ENCODE measurements around the gene MED27.

The MED27 gene

DNA sequence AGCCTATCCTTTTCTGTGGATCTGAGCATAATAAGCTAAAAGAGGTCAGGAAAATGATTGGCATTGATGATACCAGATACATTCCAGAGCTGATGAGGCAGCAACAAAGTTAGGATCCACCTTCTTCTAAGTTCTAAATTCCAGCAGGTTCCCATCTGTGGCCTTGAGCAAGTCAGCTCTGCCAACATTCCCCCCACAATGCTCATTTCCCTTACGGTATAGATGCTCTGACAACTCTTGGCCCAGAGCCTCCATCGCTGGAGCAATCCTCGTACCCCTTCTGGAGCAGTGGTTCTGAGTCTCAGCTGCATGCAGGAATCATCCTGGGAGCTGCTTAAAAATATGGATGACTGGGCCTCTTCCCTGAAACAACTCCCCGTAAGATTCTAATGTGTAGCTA lies 78.1 kb downstream of the MED27 start:
- no peak overlapping the region for H3K4me3 ChIP-seq (replicated peaks; ENCODE audit: insufficient read depth, low read length)
- H3K27me3 ChIP-seq (ENCODE audit: insufficient read depth, poor library complexity, severe bottlenecking) = no peaks in the 10 kb centered on the region
- no peak overlapping the region for H3K27ac ChIP-seq (replicated peaks)
- DNase-seq (ENCODE audit: low read depth in 1 of 2, low spot score in 1 of 2) = no peak
- TF ChIP-seq, protein P1, sequence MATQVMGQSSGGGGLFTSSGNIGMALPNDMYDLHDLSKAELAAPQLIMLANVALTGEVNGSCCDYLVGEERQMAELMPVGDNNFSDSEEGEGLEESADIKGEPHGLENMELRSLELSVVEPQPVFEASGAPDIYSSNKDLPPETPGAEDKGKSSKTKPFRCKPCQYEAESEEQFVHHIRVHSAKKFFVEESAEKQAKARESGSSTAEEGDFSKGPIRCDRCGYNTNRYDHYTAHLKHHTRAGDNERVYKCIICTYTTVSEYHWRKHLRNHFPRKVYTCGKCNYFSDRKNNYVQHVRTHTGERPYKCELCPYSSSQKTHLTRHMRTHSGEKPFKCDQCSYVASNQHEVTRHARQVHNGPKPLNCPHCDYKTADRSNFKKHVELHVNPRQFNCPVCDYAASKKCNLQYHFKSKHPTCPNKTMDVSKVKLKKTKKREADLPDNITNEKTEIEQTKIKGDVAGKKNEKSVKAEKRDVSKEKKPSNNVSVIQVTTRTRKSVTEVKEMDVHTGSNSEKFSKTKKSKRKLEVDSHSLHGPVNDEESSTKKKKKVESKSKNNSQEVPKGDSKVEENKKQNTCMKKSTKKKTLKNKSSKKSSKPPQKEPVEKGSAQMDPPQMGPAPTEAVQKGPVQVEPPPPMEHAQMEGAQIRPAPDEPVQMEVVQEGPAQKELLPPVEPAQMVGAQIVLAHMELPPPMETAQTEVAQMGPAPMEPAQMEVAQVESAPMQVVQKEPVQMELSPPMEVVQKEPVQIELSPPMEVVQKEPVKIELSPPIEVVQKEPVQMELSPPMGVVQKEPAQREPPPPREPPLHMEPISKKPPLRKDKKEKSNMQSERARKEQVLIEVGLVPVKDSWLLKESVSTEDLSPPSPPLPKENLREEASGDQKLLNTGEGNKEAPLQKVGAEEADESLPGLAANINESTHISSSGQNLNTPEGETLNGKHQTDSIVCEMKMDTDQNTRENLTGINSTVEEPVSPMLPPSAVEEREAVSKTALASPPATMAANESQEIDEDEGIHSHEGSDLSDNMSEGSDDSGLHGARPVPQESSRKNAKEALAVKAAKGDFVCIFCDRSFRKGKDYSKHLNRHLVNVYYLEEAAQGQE (IDR thresholded peaks at IDR 0.05; ENCODE audit: insufficient replicate concordance, low read depth) = no peak
- TF ChIP-seq POLR2AphosphoS5 (IDR thresholded peaks at IDR 0.05; ENCODE audit: low read depth) (no peak), SPI1 (IDR thresholded peaks at IDR 0.05; ENCODE audit: borderline replicate concordance, low read depth) (no peak), GABPA (IDR thresholded peaks at IDR 0.05; ENCODE audit: low read depth) (no peak)
- TF ChIP-seq, protein P2, sequence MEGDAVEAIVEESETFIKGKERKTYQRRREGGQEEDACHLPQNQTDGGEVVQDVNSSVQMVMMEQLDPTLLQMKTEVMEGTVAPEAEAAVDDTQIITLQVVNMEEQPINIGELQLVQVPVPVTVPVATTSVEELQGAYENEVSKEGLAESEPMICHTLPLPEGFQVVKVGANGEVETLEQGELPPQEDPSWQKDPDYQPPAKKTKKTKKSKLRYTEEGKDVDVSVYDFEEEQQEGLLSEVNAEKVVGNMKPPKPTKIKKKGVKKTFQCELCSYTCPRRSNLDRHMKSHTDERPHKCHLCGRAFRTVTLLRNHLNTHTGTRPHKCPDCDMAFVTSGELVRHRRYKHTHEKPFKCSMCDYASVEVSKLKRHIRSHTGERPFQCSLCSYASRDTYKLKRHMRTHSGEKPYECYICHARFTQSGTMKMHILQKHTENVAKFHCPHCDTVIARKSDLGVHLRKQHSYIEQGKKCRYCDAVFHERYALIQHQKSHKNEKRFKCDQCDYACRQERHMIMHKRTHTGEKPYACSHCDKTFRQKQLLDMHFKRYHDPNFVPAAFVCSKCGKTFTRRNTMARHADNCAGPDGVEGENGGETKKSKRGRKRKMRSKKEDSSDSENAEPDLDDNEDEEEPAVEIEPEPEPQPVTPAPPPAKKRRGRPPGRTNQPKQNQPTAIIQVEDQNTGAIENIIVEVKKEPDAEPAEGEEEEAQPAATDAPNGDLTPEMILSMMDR (IDR thresholded peaks at IDR 0.05; ENCODE audit: insufficient read depth, low read length) = no peak

DNA sequence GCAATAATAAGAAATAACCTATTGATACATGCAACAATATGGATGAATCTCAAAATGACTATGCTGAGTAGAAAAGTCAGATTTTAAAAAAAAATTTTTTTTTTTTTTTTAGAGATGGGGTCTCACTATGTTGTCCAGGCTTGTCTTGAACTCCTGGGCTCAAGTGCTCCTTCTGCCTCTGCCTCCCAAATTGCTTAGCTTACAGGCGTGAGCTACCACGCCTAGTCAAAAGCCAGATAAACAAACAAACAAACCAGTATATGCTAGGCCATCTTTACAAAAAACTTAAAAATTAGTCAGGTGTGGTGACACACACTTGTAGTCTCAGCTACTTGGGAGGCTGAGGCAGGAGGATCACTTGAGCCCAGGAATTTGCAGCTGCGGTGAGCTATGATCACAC lies 79.0 kb downstream of the MED27 start:
- TF ChIP-seq, protein P2 (IDR thresholded peaks at IDR 0.05; ENCODE audit: insufficient read depth, low read length) = no peak
- TF ChIP-seq, protein P1 (IDR thresholded peaks at IDR 0.05; ENCODE audit: insufficient replicate concordance, low read depth) = no peak
- TF ChIP-seq GABPA (IDR thresholded peaks at IDR 0.05; ENCODE audit: low read depth) = no peak
- TF ChIP-seq SPI1 (IDR thresholded peaks at IDR 0.05; ENCODE audit: borderline replicate concordance, low read depth) = no peak
- TF ChIP-seq POLR2AphosphoS5 (IDR thresholded peaks at IDR 0.05; ENCODE audit: low read depth) = no peak
- DNase-seq (ENCODE audit: low read depth in 1 of 2, low spot score in 1 of 2) = no peak
- Histone ChIP-seq H3K27me3 (ENCODE audit: insufficient read depth, poor library complexity, severe bottlenecking) (no peaks in the 10 kb centered on the region), H3K4me3 (replicated peaks; ENCODE audit: insufficient read depth, low read length) (no peak overlapping the region), H3K27ac (replicated peaks) (no peak overlapping the region)

DNA sequence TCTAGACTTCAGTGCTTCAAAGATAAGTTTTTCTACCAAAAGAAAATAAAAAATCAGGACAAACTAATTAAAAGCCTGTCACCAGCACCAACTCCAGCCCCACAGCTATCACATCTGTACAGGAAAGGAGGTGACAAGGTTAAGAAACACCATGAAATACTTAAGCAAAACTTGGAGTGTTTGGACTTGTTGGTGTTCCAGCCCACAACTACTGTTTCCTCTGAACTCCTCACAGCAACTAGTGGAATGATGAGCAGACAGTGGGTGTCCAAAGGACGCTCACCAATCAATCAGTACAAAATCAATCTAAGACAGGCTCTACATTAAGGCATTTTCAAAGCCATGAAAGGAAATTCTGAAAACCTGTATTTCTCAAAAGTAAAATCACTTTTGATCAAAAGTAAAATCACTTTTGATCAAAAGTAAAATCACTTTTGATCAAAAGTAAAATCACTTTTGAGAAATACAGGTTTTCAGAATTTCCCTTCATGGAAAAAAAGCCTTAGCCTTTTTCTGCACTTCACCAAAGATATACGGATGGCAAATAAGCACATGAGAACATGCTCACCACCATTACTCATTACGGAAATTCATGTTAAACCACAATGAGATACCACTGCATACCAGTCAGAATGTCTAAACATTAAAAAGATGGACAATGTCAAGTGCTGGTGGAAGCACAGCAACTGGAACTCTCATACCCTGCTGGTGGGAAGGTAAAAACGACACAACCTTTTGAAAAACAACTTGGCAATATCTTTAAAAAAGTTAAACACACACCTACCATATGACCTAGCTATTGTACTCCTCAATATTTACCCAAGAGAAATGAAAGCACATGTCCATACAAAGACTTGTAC lies 79.7 kb downstream of the MED27 start:
- no peak for DNase-seq (ENCODE audit: low read depth in 1 of 2, low spot score in 1 of 2)
- no peak overlapping the region for H3K4me3 ChIP-seq (replicated peaks; ENCODE audit: insufficient read depth, low read length)

More for the DNA sequence above, 79.7 kb downstream of the MED27 start:
- Histone ChIP-seq H3K27ac (replicated peaks) (no peak overlapping the region), H3K27me3 (ENCODE audit: insufficient read depth, poor library complexity, severe bottlenecking) (no peaks in the 10 kb centered on the region)
- TF ChIP-seq, protein P1 (IDR thresholded peaks at IDR 0.05; ENCODE audit: insufficient replicate concordance, low read depth) = no peak
- TF ChIP-seq SPI1 (IDR thresholded peaks at IDR 0.05; ENCODE audit: borderline replicate concordance, low read depth) (no peak), GABPA (IDR thresholded peaks at IDR 0.05; ENCODE audit: low read depth) (no peak), POLR2AphosphoS5 (IDR thresholded peaks at IDR 0.05; ENCODE audit: low read depth) (no peak)
- TF ChIP-seq, protein P2 (IDR thresholded peaks at IDR 0.05; ENCODE audit: insufficient read depth, low read length) = no peak

Data from HL-60 (cell line).